Medulla oblongata (tissue), 1 donor: ENCODE measurements around the gene PDLIM5.

Source experiments
- DNase-seq: peaks from one replicate; pipeline ENCODE4 v3.0.0-alpha.2; 2015; ENCODE audit errors: extremely low spot score

PDLIM5 gene

GRCh38 chr4:94700298-94700697, 248.6 kb downstream of the PDLIM5 start:
- DNase-seq, result no peak

GRCh38 chr4:94701631-94702300, 250.0 kb downstream of the PDLIM5 start:
- no peak for DNase-seq

- no peak for DNase-seq
Observed at GRCh38 chr4:94711635-94712034, 259.9 kb downstream of the PDLIM5 start.

GRCh38 chr4:94714365-94715160, 262.8 kb downstream of the PDLIM5 start:
- DNase-seq, result no peak

DNA sequence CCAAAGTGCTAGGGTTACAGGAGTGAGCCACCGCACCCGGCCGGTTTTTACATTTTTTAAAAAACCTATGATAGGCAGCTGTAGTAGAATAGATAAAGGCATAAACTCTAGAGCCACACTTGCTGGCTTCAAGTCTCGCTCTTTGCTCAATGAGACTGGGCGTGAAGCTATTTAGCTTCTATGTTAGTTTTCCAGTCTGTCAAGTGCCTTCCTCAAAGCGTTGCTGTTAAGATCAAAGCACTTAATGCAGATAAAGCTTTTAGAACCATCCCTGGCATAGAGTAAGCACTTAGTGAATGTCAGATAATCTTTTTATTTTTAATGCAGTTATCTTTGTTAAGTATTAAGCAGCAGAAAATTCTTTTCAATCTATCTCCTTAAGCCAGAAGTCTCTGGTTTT, 264.0 kb downstream of the PDLIM5 start:
- DNase-seq, result no peak
